ENCODE data around the gene JAKMIP1.

DNA sequence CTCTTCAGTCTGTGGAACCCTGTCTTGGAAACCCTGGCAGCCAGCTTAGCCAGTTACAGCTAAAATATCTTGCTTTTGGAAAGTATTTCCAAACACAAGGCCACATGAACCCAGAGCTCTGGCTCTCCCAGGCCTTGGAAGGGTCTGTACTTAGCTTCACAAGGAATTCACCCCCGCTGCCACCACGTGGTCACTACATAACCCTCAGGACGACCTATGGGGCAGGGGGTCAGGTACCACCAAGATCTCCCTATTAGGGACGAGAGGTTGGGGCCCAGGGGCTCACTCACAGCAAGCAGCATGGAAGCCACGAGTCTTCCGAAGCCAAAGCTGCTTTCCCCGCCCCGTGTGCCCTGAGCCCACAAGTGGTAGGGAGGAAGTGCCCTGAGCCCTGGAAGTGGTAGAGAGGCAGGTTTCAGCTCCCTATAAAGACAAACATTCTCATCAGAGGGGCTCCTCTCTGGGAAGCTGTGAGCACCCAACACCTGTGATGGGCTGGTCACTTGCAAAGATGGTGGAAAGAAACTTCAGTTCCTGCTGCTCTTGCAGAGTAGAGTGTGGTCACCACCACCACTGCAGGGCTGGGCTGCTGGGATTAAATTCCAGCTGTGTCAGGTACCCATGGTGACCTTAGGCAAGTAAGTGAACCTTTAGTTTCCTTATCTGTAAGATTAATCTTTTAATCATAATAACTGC, 4.7 kb upstream of the JAKMIP1 start:
- TF ChIP-seq CTCF (IDR thresholded peaks at IDR 0.05) (no peak), POLR2A (IDR thresholded peaks at IDR 0.05) (no peak)

Data from esophagus squamous epithelium (tissue), 4 donors.